GM23338 (cell line): ENCODE results near the gene LRRC17. TPM values are rescaled to one million over a fixed set of nuclear protein-coding genes. Genes with fewer than 3 reads are reported as not detected.

Source experiments
- ATAC-seq: fragments of 200-7000 bp; cut with Tn5 transposase; 3 replicates; pipeline ENCODE4 v1.9.1; 2020
- DNase-seq: peaks from one replicate; pipeline ENCODE4 v3.0.0-alpha.2; 2015; ENCODE audit warnings: low spot score
- H2AFZ ChIP-seq: fragments of 200-600 bp; sonication (generic); 2 replicates; pipeline ENCODE4 v1.8.0; 2016; ENCODE audit warnings: antibody characterized with exemption, mild to moderate bottlenecking, moderate library complexity
- H3F3A ChIP-seq: fragments of 200-600 bp; sonication (generic); replicated peaks from 2 replicates; pipeline ENCODE4 v1.8.0; 2017; ENCODE audit warnings: antibody characterized with exemption, mixed run types, low read depth
- H3K27ac ChIP-seq: fragments of 200-600 bp; sonication (generic); 2 replicates; pipeline ENCODE4 v1.6.1; 2016; ENCODE audit warnings: low read depth
- H3K27me3 ChIP-seq: fragments of 200-600 bp; sonication (generic); 2 replicates; pipeline ENCODE4 v1.8.0; 2016; ENCODE audit warnings: mild to moderate bottlenecking, mixed run types, moderate library complexity; ENCODE audit not compliant: insufficient read depth
- H3K36me3 ChIP-seq: fragments of 200-600 bp; sonication (generic); 2 replicates; pipeline ENCODE4 v1.8.0; 2016; ENCODE audit warnings: mild to moderate bottlenecking; ENCODE audit not compliant: insufficient read depth
- H3K4me1 ChIP-seq: fragments of 200-600 bp; sonication (generic); 2 replicates; pipeline ENCODE4 v1.8.0; 2016; ENCODE audit warnings: mild to moderate bottlenecking, moderate library complexity; ENCODE audit not compliant: insufficient read depth
- H3K4me2 ChIP-seq: fragments of 200-600 bp; sonication (generic); 2 replicates; pipeline ENCODE4 v1.7.1; 2017; ENCODE audit warnings: mixed run types
- H3K4me3 ChIP-seq: fragments of 200-600 bp; sonication (generic); 2 replicates; pipeline ENCODE4 v1.6.1; 2016; ENCODE audit warnings: mixed run types
- H3K79me2 ChIP-seq: fragments of 200-600 bp; sonication (generic); replicated peaks from 2 replicates; pipeline ENCODE4 v1.8.0; 2017; ENCODE audit warnings: mild to moderate bottlenecking; ENCODE audit not compliant: insufficient read depth
- H3K9me2 ChIP-seq: fragments of 200-600 bp; sonication (generic); 2 replicates; pipeline ENCODE4 v1.8.0; 2017; ENCODE audit not compliant: insufficient read depth
- H4K20me1 ChIP-seq: fragments of 200-600 bp; sonication (generic); replicated peaks from 2 replicates; pipeline ENCODE4 v1.8.0; 2017; ENCODE audit warnings: mild to moderate bottlenecking; ENCODE audit not compliant: insufficient read depth
- H3K27ac Mint-ChIP-seq: 2 replicates; pipeline ENCODE4 v1.8.0; 2020; ENCODE audit warnings: inconsistent platforms, mild to moderate bottlenecking, moderate library complexity, mixed read lengths
- H3K27me3 Mint-ChIP-seq: 3 replicates; pipeline ENCODE4 v1.8.0; 2022; ENCODE audit warnings: low read depth, mild to moderate bottlenecking, moderate library complexity, mixed read lengths, inconsistent platforms; ENCODE audit not compliant: insufficient read depth, poor library complexity
- H3K36me3 Mint-ChIP-seq: 3 replicates; pipeline ENCODE4 v1.8.0; 2021; ENCODE audit warnings: low read depth, mild to moderate bottlenecking, inconsistent platforms, moderate library complexity, mixed read lengths
- H3K4me1 Mint-ChIP-seq: 3 replicates; pipeline ENCODE4 v1.8.0; 2020; ENCODE audit warnings: mild to moderate bottlenecking, inconsistent platforms, mixed read lengths
- H3K4me3 Mint-ChIP-seq: 3 replicates; pipeline ENCODE4 v1.8.0; 2021; ENCODE audit warnings: moderate library complexity, mild to moderate bottlenecking, inconsistent platforms, mixed read lengths
- H3K9me3 Mint-ChIP-seq: 3 replicates; pipeline ENCODE4 v1.8.0; 2020; ENCODE audit warnings: moderate library complexity, mild to moderate bottlenecking, inconsistent platforms, mixed read lengths
- CREB1 ChIP-seq: fragments of 250-450 bp; sonication (Bioruptor Pico); IDR thresholded peaks from 2 replicates; pipeline ENCODE4 v1.5.0; 2020; ENCODE audit warnings: low read depth, mild to moderate bottlenecking, moderate library complexity
- EZH2 ChIP-seq: fragments of 200-600 bp; sonication (generic); IDR thresholded peaks from one replicate; pipeline ENCODE4 v1.8.0; 2017; ENCODE audit warnings: antibody characterized with exemption, mild to moderate bottlenecking, low read depth; ENCODE audit not compliant: unreplicated experiment
- EZH2phosphoT487 ChIP-seq: fragments of 200-600 bp; sonication (generic); IDR thresholded peaks from one replicate; pipeline ENCODE4 v1.8.1; 2018; ENCODE audit warnings: antibody characterized with exemption; ENCODE audit not compliant: unreplicated experiment
- JUNB ChIP-seq: IDR thresholded peaks from one replicate; pipeline ENCODE4 v1.6.1; 2016; ENCODE audit warnings: antibody characterized with exemption; ENCODE audit not compliant: unreplicated experiment
- NANOG ChIP-seq: IDR thresholded peaks from 2 replicates; pipeline ENCODE4 v1.6.1; 2016; ENCODE audit warnings: antibody characterized with exemption, borderline replicate concordance
- POLR2AphosphoS5 ChIP-seq: IDR thresholded peaks from 2 replicates; pipeline ENCODE4 v1.6.1; 2016; ENCODE audit warnings: antibody characterized with exemption, low read depth
- STAT1 ChIP-seq: IDR thresholded peaks from one replicate; pipeline ENCODE4 v1.6.1; 2016; ENCODE audit warnings: antibody characterized with exemption; ENCODE audit not compliant: unreplicated experiment
- ZNF114 ChIP-seq: fragments of 250-450 bp; sonication (Bioruptor Pico); IDR thresholded peaks from 2 replicates; pipeline ENCODE4 v1.5.0; 2020; ENCODE audit warnings: mild to moderate bottlenecking, moderate library complexity
- ZNF331 ChIP-seq: fragments of 250-450 bp; sonication (Bioruptor Pico); IDR thresholded peaks from 2 replicates; pipeline ENCODE4 v1.5.0; 2020; ENCODE audit warnings: low read depth, mild to moderate bottlenecking, moderate library complexity
- polyA plus RNA-seq: library from polyadenylated mRNA; unstranded; fragments of >200 nt; fragmentation: Nextera tagmentation; extraction: Ambion mirVana; gene quantifications from 2 replicates; pipeline ENCODE4 v1.2.1, GENCODE V29; 2016
- total RNA-seq: library from RNA; depleted of rRNA; stranded (reverse); fragments of >200 nt; shearing (Covaris generic); gene quantifications from 2 replicates; pipeline ENCODE4 v1.2.3, GENCODE V29; 2014
- TF ChIP-seq, protein P1 (sequence below): IDR thresholded peaks from 2 replicates; pipeline ENCODE4 v1.6.1; 2016; ENCODE audit warnings: antibody characterized with exemption
- TF ChIP-seq, protein P2 (sequence below), 2 experiments: fragments of 200-600 bp in 1 of 2; sonication (generic) in 1 of 2; conservative IDR thresholded peaks; 2 replicates each; pipeline versions ENCODE4 v1.5.1 to v1.6.1; 2016 to 2017; ENCODE audit warnings: antibody characterized with exemption in 2 of 2, low read depth in 2 of 2, mild to moderate bottlenecking in 2 of 2, moderate library complexity in 1 of 2
- TF ChIP-seq, protein P3 (sequence below): fragments of 250-450 bp; sonication (Bioruptor Pico); IDR thresholded peaks from 2 replicates; pipeline ENCODE4 v1.5.0; 2020; ENCODE audit warnings: mild to moderate bottlenecking, moderate library complexity
- TF ChIP-seq, protein P4 (sequence below): IDR thresholded peaks from one replicate; pipeline ENCODE4 v1.6.1; 2018; ENCODE audit warnings: antibody characterized with exemption; ENCODE audit not compliant: unreplicated experiment

The LRRC17 gene
- total and polyA plus RNA-seq, 2 experiments from 2014 or later, result 2.8 to 3.1 TPM

DNA sequence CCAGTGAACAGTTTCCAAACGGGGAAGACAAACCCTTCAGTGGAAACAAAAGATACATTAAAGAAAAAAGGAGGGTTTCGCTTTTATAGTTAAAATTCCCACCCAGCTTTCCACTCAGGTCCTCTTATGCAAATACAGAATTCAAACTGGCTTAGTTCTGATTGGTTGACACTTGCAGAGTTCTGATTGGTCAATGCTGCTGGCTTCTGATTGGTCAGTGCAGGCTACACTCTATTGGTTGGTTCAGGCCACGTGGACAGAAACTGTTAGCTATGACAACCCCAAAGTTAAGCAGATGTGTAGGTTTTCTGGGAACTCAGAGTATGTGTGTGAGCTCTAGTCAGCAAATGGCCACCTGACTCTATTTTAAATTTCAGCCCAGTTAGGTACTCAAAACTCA lies 81.8 kb downstream of the LRRC17 start:
- Histone ChIP-seq H3K9me2 (0 out of 2 replicates have a peak, but pooled peaks cover 7% of the 10 kb centered on the region), H3K4me3 (no peak overlapping the region), H3K27ac (no peak overlapping the region), H4K20me1 (no peaks in the 10 kb centered on the region), H3K27me3 (no peaks in the 10 kb centered on the region), H2AFZ (no peak overlapping the region), H3K79me2 (no peaks in the 10 kb centered on the region), H3K4me2 (no peak overlapping the region), H3K4me1 (no peaks in the 10 kb centered on the region), H3F3A (no peaks in the 10 kb centered on the region), H3K36me3 (no peaks in the 10 kb centered on the region)
- DNase-seq (no peak), ATAC-seq (no peak)
- peaks cover 3% of the 10 kb centered on the region for H3K27me3 Mint-ChIP-seq
- H3K4me1 Mint-ChIP-seq, result no peaks in the 10 kb centered on the region
- H3K36me3 Mint-ChIP-seq, result no peaks in the 10 kb centered on the region
- TF ChIP-seq EZH2phosphoT487, result no peak
- TF ChIP-seq, protein P1, sequence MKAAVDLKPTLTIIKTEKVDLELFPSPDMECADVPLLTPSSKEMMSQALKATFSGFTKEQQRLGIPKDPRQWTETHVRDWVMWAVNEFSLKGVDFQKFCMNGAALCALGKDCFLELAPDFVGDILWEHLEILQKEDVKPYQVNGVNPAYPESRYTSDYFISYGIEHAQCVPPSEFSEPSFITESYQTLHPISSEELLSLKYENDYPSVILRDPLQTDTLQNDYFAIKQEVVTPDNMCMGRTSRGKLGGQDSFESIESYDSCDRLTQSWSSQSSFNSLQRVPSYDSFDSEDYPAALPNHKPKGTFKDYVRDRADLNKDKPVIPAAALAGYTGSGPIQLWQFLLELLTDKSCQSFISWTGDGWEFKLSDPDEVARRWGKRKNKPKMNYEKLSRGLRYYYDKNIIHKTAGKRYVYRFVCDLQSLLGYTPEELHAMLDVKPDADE, result no peak
- TF ChIP-seq JUNB, result no peak
- TF ChIP-seq, protein P2, sequence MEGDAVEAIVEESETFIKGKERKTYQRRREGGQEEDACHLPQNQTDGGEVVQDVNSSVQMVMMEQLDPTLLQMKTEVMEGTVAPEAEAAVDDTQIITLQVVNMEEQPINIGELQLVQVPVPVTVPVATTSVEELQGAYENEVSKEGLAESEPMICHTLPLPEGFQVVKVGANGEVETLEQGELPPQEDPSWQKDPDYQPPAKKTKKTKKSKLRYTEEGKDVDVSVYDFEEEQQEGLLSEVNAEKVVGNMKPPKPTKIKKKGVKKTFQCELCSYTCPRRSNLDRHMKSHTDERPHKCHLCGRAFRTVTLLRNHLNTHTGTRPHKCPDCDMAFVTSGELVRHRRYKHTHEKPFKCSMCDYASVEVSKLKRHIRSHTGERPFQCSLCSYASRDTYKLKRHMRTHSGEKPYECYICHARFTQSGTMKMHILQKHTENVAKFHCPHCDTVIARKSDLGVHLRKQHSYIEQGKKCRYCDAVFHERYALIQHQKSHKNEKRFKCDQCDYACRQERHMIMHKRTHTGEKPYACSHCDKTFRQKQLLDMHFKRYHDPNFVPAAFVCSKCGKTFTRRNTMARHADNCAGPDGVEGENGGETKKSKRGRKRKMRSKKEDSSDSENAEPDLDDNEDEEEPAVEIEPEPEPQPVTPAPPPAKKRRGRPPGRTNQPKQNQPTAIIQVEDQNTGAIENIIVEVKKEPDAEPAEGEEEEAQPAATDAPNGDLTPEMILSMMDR (conservative IDR thresholded peaks at IDR 0.05; ENCODE audit: low read depth in 2 of 2), result no peak
- no peak for TF ChIP-seq EZH2
- TF ChIP-seq CREB1 (CRISPR knock-in tag), result no peak
- no peak for TF ChIP-seq STAT1
- TF ChIP-seq, protein P3, sequence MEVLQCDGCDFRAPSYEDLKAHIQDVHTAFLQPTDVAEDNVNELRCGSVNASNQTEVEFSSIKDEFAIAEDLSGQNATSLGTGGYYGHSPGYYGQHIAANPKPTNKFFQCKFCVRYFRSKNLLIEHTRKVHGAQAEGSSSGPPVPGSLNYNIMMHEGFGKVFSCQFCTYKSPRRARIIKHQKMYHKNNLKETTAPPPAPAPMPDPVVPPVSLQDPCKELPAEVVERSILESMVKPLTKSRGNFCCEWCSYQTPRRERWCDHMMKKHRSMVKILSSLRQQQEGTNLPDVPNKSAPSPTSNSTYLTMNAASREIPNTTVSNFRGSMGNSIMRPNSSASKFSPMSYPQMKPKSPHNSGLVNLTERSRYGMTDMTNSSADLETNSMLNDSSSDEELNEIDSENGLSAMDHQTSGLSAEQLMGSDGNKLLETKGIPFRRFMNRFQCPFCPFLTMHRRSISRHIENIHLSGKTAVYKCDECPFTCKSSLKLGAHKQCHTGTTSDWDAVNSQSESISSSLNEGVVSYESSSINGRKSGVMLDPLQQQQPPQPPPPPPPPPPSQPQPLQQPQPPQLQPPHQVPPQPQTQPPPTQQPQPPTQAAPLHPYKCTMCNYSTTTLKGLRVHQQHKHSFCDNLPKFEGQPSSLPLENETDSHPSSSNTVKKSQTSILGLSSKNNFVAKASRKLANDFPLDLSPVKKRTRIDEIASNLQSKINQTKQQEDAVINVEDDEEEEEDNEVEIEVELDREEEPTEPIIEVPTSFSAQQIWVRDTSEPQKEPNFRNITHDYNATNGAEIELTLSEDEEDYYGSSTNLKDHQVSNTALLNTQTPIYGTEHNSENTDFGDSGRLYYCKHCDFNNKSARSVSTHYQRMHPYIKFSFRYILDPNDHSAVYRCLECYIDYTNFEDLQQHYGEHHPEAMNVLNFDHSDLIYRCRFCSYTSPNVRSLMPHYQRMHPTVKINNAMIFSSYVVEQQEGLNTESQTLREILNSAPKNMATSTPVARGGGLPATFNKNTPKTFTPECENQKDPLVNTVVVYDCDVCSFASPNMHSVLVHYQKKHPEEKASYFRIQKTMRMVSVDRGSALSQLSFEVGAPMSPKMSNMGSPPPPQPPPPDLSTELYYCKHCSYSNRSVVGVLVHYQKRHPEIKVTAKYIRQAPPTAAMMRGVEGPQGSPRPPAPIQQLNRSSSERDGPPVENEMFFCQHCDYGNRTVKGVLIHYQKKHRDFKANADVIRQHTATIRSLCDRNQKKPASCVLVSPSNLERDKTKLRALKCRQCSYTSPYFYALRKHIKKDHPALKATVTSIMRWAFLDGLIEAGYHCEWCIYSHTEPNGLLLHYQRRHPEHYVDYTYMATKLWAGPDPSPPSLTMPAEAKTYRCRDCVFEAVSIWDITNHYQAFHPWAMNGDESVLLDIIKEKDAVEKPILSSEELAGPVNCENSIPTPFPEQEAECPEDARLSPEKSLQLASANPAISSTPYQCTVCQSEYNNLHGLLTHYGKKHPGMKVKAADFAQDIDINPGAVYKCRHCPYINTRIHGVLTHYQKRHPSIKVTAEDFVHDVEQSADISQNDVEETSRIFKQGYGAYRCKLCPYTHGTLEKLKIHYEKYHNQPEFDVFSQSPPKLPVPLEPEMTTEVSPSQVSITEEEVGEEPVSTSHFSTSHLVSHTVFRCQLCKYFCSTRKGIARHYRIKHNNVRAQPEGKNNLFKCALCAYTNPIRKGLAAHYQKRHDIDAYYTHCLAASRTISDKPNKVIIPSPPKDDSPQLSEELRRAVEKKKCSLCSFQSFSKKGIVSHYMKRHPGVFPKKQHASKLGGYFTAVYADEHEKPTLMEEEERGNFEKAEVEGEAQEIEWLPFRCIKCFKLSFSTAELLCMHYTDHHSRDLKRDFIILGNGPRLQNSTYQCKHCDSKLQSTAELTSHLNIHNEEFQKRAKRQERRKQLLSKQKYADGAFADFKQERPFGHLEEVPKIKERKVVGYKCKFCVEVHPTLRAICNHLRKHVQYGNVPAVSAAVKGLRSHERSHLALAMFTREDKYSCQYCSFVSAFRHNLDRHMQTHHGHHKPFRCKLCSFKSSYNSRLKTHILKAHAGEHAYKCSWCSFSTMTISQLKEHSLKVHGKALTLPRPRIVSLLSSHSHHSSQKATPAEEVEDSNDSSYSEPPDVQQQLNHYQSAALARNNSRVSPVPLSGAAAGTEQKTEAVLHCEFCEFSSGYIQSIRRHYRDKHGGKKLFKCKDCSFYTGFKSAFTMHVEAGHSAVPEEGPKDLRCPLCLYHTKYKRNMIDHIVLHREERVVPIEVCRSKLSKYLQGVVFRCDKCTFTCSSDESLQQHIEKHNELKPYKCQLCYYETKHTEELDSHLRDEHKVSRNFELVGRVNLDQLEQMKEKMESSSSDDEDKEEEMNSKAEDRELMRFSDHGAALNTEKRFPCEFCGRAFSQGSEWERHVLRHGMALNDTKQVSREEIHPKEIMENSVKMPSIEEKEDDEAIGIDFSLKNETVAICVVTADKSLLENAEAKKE, result no peak
- TF ChIP-seq ZNF114 (CRISPR knock-in tag), result no peak
- no peak for TF ChIP-seq ZNF331 (CRISPR knock-in tag)
- TF ChIP-seq POLR2AphosphoS5, result no peak
- TF ChIP-seq, protein P4, sequence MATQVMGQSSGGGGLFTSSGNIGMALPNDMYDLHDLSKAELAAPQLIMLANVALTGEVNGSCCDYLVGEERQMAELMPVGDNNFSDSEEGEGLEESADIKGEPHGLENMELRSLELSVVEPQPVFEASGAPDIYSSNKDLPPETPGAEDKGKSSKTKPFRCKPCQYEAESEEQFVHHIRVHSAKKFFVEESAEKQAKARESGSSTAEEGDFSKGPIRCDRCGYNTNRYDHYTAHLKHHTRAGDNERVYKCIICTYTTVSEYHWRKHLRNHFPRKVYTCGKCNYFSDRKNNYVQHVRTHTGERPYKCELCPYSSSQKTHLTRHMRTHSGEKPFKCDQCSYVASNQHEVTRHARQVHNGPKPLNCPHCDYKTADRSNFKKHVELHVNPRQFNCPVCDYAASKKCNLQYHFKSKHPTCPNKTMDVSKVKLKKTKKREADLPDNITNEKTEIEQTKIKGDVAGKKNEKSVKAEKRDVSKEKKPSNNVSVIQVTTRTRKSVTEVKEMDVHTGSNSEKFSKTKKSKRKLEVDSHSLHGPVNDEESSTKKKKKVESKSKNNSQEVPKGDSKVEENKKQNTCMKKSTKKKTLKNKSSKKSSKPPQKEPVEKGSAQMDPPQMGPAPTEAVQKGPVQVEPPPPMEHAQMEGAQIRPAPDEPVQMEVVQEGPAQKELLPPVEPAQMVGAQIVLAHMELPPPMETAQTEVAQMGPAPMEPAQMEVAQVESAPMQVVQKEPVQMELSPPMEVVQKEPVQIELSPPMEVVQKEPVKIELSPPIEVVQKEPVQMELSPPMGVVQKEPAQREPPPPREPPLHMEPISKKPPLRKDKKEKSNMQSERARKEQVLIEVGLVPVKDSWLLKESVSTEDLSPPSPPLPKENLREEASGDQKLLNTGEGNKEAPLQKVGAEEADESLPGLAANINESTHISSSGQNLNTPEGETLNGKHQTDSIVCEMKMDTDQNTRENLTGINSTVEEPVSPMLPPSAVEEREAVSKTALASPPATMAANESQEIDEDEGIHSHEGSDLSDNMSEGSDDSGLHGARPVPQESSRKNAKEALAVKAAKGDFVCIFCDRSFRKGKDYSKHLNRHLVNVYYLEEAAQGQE, result no peak
- no peak for TF ChIP-seq NANOG
- H3K4me3 Mint-ChIP-seq, result no peak overlapping the region
- H3K27ac Mint-ChIP-seq, result no peak overlapping the region
- no peaks in the 10 kb centered on the region; the same call in 2 of the 3 replicates for H3K9me3 Mint-ChIP-seq
